ENCODE results near the gene XRCC1. TPM values are rescaled to one million over a fixed set of nuclear protein-coding genes. Genes with fewer than 3 reads are reported as not detected.

The XRCC1 gene
- total and polyA plus RNA-seq, 2 of the 8 experiments (the other 6 are each of a cell fraction or from before 2014, with no cell fraction given): 42.5 to 44.4 TPM

DNA sequence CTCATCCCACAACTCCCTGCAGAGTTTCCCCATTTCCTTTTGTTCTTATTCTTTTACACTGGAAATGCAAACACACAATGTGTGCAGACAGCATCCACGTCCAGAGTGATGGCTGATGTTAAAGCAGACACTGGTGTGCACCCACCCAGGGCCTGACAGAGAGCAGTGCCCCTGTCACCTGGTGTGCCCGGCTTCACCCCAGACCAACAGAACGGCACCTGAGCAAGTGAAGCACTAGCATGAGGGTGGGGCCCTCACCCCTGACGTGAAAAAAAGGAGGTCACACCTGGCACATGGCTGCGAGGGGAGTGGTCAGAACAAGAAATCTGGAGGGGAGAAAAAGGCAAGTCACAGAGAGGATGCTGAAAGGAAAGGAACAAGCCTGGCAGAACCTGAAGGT, 30.1 kb downstream of the XRCC1 start (continued):
- TF ChIP-seq, protein P1, sequence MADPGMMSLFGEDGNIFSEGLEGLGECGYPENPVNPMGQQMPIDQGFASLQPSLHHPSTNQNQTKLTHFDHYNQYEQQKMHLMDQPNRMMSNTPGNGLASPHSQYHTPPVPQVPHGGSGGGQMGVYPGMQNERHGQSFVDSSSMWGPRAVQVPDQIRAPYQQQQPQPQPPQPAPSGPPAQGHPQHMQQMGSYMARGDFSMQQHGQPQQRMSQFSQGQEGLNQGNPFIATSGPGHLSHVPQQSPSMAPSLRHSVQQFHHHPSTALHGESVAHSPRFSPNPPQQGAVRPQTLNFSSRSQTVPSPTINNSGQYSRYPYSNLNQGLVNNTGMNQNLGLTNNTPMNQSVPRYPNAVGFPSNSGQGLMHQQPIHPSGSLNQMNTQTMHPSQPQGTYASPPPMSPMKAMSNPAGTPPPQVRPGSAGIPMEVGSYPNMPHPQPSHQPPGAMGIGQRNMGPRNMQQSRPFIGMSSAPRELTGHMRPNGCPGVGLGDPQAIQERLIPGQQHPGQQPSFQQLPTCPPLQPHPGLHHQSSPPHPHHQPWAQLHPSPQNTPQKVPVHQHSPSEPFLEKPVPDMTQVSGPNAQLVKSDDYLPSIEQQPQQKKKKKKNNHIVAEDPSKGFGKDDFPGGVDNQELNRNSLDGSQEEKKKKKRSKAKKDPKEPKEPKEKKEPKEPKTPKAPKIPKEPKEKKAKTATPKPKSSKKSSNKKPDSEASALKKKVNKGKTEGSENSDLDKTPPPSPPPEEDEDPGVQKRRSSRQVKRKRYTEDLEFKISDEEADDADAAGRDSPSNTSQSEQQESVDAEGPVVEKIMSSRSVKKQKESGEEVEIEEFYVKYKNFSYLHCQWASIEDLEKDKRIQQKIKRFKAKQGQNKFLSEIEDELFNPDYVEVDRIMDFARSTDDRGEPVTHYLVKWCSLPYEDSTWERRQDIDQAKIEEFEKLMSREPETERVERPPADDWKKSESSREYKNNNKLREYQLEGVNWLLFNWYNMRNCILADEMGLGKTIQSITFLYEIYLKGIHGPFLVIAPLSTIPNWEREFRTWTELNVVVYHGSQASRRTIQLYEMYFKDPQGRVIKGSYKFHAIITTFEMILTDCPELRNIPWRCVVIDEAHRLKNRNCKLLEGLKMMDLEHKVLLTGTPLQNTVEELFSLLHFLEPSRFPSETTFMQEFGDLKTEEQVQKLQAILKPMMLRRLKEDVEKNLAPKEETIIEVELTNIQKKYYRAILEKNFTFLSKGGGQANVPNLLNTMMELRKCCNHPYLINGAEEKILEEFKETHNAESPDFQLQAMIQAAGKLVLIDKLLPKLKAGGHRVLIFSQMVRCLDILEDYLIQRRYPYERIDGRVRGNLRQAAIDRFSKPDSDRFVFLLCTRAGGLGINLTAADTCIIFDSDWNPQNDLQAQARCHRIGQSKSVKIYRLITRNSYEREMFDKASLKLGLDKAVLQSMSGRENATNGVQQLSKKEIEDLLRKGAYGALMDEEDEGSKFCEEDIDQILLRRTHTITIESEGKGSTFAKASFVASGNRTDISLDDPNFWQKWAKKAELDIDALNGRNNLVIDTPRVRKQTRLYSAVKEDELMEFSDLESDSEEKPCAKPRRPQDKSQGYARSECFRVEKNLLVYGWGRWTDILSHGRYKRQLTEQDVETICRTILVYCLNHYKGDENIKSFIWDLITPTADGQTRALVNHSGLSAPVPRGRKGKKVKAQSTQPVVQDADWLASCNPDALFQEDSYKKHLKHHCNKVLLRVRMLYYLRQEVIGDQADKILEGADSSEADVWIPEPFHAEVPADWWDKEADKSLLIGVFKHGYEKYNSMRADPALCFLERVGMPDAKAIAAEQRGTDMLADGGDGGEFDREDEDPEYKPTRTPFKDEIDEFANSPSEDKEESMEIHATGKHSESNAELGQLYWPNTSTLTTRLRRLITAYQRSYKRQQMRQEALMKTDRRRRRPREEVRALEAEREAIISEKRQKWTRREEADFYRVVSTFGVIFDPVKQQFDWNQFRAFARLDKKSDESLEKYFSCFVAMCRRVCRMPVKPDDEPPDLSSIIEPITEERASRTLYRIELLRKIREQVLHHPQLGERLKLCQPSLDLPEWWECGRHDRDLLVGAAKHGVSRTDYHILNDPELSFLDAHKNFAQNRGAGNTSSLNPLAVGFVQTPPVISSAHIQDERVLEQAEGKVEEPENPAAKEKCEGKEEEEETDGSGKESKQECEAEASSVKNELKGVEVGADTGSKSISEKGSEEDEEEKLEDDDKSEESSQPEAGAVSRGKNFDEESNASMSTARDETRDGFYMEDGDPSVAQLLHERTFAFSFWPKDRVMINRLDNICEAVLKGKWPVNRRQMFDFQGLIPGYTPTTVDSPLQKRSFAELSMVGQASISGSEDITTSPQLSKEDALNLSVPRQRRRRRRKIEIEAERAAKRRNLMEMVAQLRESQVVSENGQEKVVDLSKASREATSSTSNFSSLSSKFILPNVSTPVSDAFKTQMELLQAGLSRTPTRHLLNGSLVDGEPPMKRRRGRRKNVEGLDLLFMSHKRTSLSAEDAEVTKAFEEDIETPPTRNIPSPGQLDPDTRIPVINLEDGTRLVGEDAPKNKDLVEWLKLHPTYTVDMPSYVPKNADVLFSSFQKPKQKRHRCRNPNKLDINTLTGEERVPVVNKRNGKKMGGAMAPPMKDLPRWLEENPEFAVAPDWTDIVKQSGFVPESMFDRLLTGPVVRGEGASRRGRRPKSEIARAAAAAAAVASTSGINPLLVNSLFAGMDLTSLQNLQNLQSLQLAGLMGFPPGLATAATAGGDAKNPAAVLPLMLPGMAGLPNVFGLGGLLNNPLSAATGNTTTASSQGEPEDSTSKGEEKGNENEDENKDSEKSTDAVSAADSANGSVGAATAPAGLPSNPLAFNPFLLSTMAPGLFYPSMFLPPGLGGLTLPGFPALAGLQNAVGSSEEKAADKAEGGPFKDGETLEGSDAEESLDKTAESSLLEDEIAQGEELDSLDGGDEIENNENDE (IDR thresholded peaks at IDR 0.05; ENCODE audit: insufficient replicate concordance, low read length): no peak
- TF ChIP-seq, protein P2, sequence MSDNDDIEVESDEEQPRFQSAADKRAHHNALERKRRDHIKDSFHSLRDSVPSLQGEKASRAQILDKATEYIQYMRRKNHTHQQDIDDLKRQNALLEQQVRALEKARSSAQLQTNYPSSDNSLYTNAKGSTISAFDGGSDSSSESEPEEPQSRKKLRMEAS (IDR thresholded peaks at IDR 0.05): no peak
- TF ChIP-seq YY1 (IDR thresholded peaks at IDR 0.05; ENCODE audit: low read depth, low read length) (no peak), CEBPB (IDR thresholded peaks at IDR 0.05; ENCODE audit: low read depth, low read length) (no peak), FOSL1 (IDR thresholded peaks at IDR 0.05; ENCODE audit: insufficient read depth, low read depth, low read length) (no peak), ZNF274 (IDR thresholded peaks at IDR 0.05; ENCODE audit: borderline replicate concordance, extremely low read depth, low read length) (no peak)
